ENCODE results near the gene CCDC3. TPM values are rescaled to one million over a fixed set of nuclear protein-coding genes. Genes with fewer than 3 reads are reported as not detected.
A peak's percentile ranks its signal among the peaks of the same experiment; 100 is the strongest.

The CCDC3 gene
- total RNA-seq, 1 experiment from 2014 or later = 0.10 TPM

- TF ChIP-seq, protein P1, sequence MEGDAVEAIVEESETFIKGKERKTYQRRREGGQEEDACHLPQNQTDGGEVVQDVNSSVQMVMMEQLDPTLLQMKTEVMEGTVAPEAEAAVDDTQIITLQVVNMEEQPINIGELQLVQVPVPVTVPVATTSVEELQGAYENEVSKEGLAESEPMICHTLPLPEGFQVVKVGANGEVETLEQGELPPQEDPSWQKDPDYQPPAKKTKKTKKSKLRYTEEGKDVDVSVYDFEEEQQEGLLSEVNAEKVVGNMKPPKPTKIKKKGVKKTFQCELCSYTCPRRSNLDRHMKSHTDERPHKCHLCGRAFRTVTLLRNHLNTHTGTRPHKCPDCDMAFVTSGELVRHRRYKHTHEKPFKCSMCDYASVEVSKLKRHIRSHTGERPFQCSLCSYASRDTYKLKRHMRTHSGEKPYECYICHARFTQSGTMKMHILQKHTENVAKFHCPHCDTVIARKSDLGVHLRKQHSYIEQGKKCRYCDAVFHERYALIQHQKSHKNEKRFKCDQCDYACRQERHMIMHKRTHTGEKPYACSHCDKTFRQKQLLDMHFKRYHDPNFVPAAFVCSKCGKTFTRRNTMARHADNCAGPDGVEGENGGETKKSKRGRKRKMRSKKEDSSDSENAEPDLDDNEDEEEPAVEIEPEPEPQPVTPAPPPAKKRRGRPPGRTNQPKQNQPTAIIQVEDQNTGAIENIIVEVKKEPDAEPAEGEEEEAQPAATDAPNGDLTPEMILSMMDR (IDR thresholded peaks at IDR 0.05) = no peak
- no peak for TF ChIP-seq SIN3A (IDR thresholded peaks at IDR 0.05; ENCODE audit: borderline replicate concordance, insufficient read depth, low read depth, low read length)
- TF ChIP-seq, protein P2, sequence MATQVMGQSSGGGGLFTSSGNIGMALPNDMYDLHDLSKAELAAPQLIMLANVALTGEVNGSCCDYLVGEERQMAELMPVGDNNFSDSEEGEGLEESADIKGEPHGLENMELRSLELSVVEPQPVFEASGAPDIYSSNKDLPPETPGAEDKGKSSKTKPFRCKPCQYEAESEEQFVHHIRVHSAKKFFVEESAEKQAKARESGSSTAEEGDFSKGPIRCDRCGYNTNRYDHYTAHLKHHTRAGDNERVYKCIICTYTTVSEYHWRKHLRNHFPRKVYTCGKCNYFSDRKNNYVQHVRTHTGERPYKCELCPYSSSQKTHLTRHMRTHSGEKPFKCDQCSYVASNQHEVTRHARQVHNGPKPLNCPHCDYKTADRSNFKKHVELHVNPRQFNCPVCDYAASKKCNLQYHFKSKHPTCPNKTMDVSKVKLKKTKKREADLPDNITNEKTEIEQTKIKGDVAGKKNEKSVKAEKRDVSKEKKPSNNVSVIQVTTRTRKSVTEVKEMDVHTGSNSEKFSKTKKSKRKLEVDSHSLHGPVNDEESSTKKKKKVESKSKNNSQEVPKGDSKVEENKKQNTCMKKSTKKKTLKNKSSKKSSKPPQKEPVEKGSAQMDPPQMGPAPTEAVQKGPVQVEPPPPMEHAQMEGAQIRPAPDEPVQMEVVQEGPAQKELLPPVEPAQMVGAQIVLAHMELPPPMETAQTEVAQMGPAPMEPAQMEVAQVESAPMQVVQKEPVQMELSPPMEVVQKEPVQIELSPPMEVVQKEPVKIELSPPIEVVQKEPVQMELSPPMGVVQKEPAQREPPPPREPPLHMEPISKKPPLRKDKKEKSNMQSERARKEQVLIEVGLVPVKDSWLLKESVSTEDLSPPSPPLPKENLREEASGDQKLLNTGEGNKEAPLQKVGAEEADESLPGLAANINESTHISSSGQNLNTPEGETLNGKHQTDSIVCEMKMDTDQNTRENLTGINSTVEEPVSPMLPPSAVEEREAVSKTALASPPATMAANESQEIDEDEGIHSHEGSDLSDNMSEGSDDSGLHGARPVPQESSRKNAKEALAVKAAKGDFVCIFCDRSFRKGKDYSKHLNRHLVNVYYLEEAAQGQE (IDR thresholded peaks at IDR 0.05; ENCODE audit: insufficient read depth in 1 of 2, low read depth in 2 of 2, low read length in 1 of 2) = no peak
- no peak for TF ChIP-seq POLR2AphosphoS5 (IDR thresholded peaks at IDR 0.05; ENCODE audit: low read depth, low read length)
- no peak for TF ChIP-seq TCF7L2 (IDR thresholded peaks at IDR 0.05; ENCODE audit: low read depth, low read length)
- no peak for DNase-seq (ENCODE audit: low read depth, low spot score)
- H3K4me3 ChIP-seq (ENCODE audit: low read depth in 2 of 2, low read length in 2 of 2) = no peak overlapping the region
- no peak overlapping the region for H3K27ac ChIP-seq (ENCODE audit: low read length)
- ChIA-PET CTCF (no interaction called here), POLR2A (no interaction called here)
- H3K9me3 ChIP-seq (ENCODE audit: control insufficient read depth, insufficient read depth, low read depth, low read length) = no peaks in the 10 kb centered on the region
- in situ Hi-C loops (cut with HindIII; ENCODE audit: low pct_unique_long_range_greater_than_20kb, low sequenced_read_pairs) = no loop called here
- H3K4me1 ChIP-seq (ENCODE audit: control insufficient read depth, insufficient read depth, low read length) = no peaks in the 10 kb centered on the region
- no peaks in the 10 kb centered on the region for H3K27me3 ChIP-seq (ENCODE audit: control insufficient read depth, insufficient read depth, low read length)
- ATAC-seq = no peak
- intact Hi-C loops (cut with micrococcal nuclease; ENCODE audit: unreplicated experiment) = no loop called here
- H3K36me3 ChIP-seq (ENCODE audit: control insufficient read depth, insufficient read depth, low read length) = no peaks in the 10 kb centered on the region
- no TSS peak for BruUV-seq (replicated peaks)
Observed at GRCh38 chr10:12848439-12849173, 152.9 kb downstream of the CCDC3 start.

- H3K27ac ChIP-seq (ENCODE audit: low read length) = no peak overlapping the region
- ATAC-seq (no peak), DNase-seq (ENCODE audit: low read depth, low spot score) (no peak)
- no peaks in the 10 kb centered on the region for H3K9me3 ChIP-seq (ENCODE audit: control insufficient read depth, insufficient read depth, low read depth, low read length)
- H3K4me1 ChIP-seq (ENCODE audit: control insufficient read depth, insufficient read depth, low read length) = no peaks in the 10 kb centered on the region
- H3K4me3 ChIP-seq (ENCODE audit: low read depth in 2 of 2, low read length in 2 of 2) = no peak overlapping the region
- POLR2A ChIA-PET = no interaction called here
- in situ Hi-C loops (cut with HindIII; ENCODE audit: low pct_unique_long_range_greater_than_20kb, low sequenced_read_pairs) (no loop called here), intact Hi-C loops (cut with micrococcal nuclease; ENCODE audit: unreplicated experiment) (no loop called here)
- no peaks in the 10 kb centered on the region for H3K36me3 ChIP-seq (ENCODE audit: control insufficient read depth, insufficient read depth, low read length)
- BruUV-seq (replicated peaks) = no TSS peak
- CTCF ChIA-PET = interaction anchor here (0.5 kb wide), 1 partner anchor 241 kb away, joined by 3 read pairs; no protein-coding TSS in a partner anchor
- TF ChIP-seq SIN3A (IDR thresholded peaks at IDR 0.05; ENCODE audit: borderline replicate concordance, insufficient read depth, low read depth, low read length) (no peak), POLR2AphosphoS5 (IDR thresholded peaks at IDR 0.05; ENCODE audit: low read depth, low read length) (no peak), TCF7L2 (IDR thresholded peaks at IDR 0.05; ENCODE audit: low read depth, low read length) (no peak)
- TF ChIP-seq, protein P2 (IDR thresholded peaks at IDR 0.05; ENCODE audit: insufficient read depth in 1 of 2, low read depth in 2 of 2, low read length in 1 of 2) = no peak
- TF ChIP-seq, protein P1 (IDR thresholded peaks at IDR 0.05) = peak; percentile 65
- no peaks in the 10 kb centered on the region for H3K27me3 ChIP-seq (ENCODE audit: control insufficient read depth, insufficient read depth, low read length)
Observed at GRCh38 chr10:12847361-12847975, 154.0 kb downstream of the CCDC3 start.

Measured in Panc1 (cell line).